Heart right ventricle (tissue), 16 donors: ENCODE results near the gene EDAR. TPM values are rescaled to one million over a fixed set of nuclear protein-coding genes. Genes with fewer than 3 reads are reported as not detected.

ENCODE experiments used
- ATAC-seq, 8 donors: fragments of 200-7000 bp; cut with Tn5 transposase; one replicate each; pipeline ENCODE4 v1.9.1; 2020; ENCODE audit warnings: mild to moderate bottlenecking in 8 of 8, moderate library complexity in 8 of 8, moderate number of reproducible peaks in 1 of 8
- DNase-seq, 2 donors: peaks; one replicate each; pipeline ENCODE4 v3.0.0-alpha.2; 2020
- H3K27ac ChIP-seq, 10 donors: fragments of 200-600 bp; sonication (generic) in 2 of 10; one replicate each; pipeline versions ENCODE4 v1.5.0 to v1.8.0; 2020 to 2022; ENCODE audit warnings: mild to moderate bottlenecking in 3 of 10
- H3K27me3 ChIP-seq, 7 donors: fragments of 200-600 bp; one replicate each; pipeline ENCODE4 v1.8.0; 2021 to 2022; ENCODE audit warnings: mild to moderate bottlenecking in 2 of 7
- H3K36me3 ChIP-seq, 9 donors: fragments of 200-600 bp; sonication (generic) in 1 of 9; one replicate each; pipeline versions ENCODE4 v1.5.0 to v1.8.0; 2020 to 2022; ENCODE audit warnings: mild to moderate bottlenecking in 2 of 9
- H3K4me1 ChIP-seq, 9 donors: fragments of 200-600 bp; sonication (generic) in 1 of 9; one replicate each; pipeline versions ENCODE4 v1.5.0 to v1.8.0; 2020 to 2022; ENCODE audit warnings: mild to moderate bottlenecking in 4 of 9
- H3K4me3 ChIP-seq, 10 donors: fragments of 200-600 bp; sonication (generic) in 2 of 10; one replicate each; pipeline versions ENCODE4 v1.5.0 to v1.8.0; 2020 to 2022; ENCODE audit warnings: mild to moderate bottlenecking in 7 of 10, moderate library complexity in 2 of 10
- H3K9me3 ChIP-seq, 11 donors: fragments of 200-600 bp in 10 of 11; sonication (generic) in 2 of 11; one replicate each; pipeline versions ENCODE4 v1.5.0 to v1.8.0; 2013 to 2022; ENCODE audit warnings: mild to moderate bottlenecking in 2 of 11, control low read depth in 1 of 11, moderate library complexity in 1 of 11
- WGBS, 2 donors: extraction: QIAGEN DNeasy Blood & Tissue Kit; methylation state at CpG; one replicate each; pipeline ENCODE4 v1.1.7; 2013; ENCODE audit warnings: inconsistent platforms in 1 of 2; 5-methylcytosine and 5-hydroxymethylcytosine counted together
- intact Hi-C, 10 donors: fragments of 100-400 bp; cut with DNase I; formaldehyde crosslinking; loops; one replicate each; pipeline versions ENCODE4 v1.11.1 to v1.14.2; 2022
- polyA plus RNA-seq, 2 donors: library from polyadenylated mRNA; stranded (reverse); fragments of 200-250 nt; gene quantifications; one replicate each; pipeline ENCODE4 v1.2.3, GENCODE V29; 2013
- total RNA-seq, 10 donors: library from RNA; stranded (reverse); fragmentation: NEBNext Ultra II Directional in 3 of 10; extraction: Animal tissue kit (Norgen Biotek cat#: 25700) in 3 of 10; gene quantifications; one replicate each; pipeline versions ENCODE4 v1.2.1 to v1.2.4, GENCODE V29; 2021 to 2023
- TF ChIP-seq, protein P1 (sequence below), 9 donors: fragments of 200-600 bp; sonication (generic) in 2 of 9; IDR thresholded peaks; one replicate each; pipeline versions ENCODE4 v1.5.0 to v1.8.0; 2021 to 2022; ENCODE audit warnings: antibody characterized with exemption in 9 of 9, mild to moderate bottlenecking in 5 of 9, moderate library complexity in 1 of 9
- donor health status: Arrhythmogenic right ventricular cardiomyopathy.
- donor health status: ischemic (EF 13 %, LVEDD 7.1; RV severe dilation, severe dysfunction).
- donor health status: healthy with polysubstance abuse.
- donor health status: DM: no; HTN: yes; CAD: no.
- donor health status: DM: no; HTN: no; CAD: no.
- donor health status: ischemic (EF 25% LVEDD 6.9; RV normal size, moderate dysfunction).
- donor health status: ischemic (EF 25% LVEDD 5.7; RV mildly dilated, moderate dysfunction).
- donor health status: healthy.
- donor health status: DM: yes; HTN: yes; CAD: no.
- donor health status: Ischemic cardiomyopathy.
- donor health status: ischemic (EF 35%, LVEDD 5.7; RV mildly dilated, moderate dysfunction).
- donor health status: nonischemic (EF 11% LVEDD 7.7; RV severe dilation, severe dysfunction).
- donor health status: DM: yes; HTN: yes; CAD: no.
- donor health status: PGD.
- donor health status: ischemic (EF 29% LVEDD 5.4; RV normal size, mild dysfunction).
- donor health status: nonischemic (EF 23%, LVEDD 6.1; RV moderate dilation, normal function).

The EDAR gene
- total and polyA plus RNA-seq, 12 donors: 0.07 to 0.34 TPM; not detected in 10

DNA sequence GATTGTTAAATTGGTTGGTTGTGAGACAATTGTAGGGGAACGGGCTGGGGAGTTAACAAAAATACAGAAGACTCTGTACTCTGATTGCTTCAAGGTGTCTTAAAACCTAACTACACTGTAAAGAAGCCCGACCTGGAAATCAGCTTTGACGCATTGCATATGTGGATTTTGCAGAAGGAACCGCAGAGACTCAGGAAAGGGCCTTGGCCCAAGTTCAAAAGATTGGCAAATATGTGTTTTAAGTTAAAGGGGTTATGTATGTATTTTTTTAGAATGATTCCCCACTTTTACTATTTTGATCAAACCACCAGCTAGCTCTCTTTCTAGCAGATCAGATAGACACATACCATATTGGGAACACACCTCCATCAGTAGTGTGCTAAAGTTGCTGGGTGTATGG, 18.0 kb upstream of the EDAR start:
- no peak overlapping the region for H3K27ac ChIP-seq
- no peak overlapping the region for H3K4me3 ChIP-seq
- 65 to 68% methylated on average over 4 of the region's 4 CpGs for WGBS, 2 donors
- no peaks in the 10 kb centered on the region for H3K36me3 ChIP-seq
- intact Hi-C loops: no loop called here
- no peak for ATAC-seq
- H3K4me1 ChIP-seq: no peaks in the 10 kb centered on the region
- no peak for DNase-seq
- peaks cover 0 to 2% (median 0%) of the 10 kb centered on the region in 7 donors for H3K27me3 ChIP-seq
- H3K9me3 ChIP-seq: no peaks in the 10 kb centered on the region
- TF ChIP-seq, protein P1, sequence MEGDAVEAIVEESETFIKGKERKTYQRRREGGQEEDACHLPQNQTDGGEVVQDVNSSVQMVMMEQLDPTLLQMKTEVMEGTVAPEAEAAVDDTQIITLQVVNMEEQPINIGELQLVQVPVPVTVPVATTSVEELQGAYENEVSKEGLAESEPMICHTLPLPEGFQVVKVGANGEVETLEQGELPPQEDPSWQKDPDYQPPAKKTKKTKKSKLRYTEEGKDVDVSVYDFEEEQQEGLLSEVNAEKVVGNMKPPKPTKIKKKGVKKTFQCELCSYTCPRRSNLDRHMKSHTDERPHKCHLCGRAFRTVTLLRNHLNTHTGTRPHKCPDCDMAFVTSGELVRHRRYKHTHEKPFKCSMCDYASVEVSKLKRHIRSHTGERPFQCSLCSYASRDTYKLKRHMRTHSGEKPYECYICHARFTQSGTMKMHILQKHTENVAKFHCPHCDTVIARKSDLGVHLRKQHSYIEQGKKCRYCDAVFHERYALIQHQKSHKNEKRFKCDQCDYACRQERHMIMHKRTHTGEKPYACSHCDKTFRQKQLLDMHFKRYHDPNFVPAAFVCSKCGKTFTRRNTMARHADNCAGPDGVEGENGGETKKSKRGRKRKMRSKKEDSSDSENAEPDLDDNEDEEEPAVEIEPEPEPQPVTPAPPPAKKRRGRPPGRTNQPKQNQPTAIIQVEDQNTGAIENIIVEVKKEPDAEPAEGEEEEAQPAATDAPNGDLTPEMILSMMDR (IDR thresholded peaks at IDR 0.05): no peak

DNA sequence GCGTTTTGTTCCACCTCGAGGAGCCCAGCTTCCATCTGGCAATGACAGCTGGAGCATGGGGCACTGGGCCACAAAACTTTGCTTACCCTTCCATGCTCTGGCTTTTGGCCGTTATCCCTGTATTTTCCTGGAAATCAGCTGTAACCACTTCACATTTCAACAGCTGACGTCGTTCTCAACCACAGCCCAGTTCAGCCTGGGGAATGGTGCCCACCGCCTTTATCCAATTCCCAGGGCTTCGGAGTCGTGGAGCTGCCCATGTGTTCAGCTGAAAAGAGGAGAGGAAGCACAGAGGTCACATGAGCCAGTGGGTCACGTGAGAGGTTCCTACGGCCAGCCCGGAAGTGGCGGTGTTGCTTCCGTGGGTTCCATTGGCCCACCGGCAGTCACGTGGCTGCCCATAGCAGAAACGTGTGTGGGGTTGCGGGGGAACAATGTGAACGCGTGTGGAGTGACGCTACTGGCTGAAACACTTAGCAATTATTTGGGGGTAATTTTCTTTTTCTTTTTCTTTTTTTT, 16.7 kb upstream of the EDAR start:
- no peak overlapping the region for H3K4me3 ChIP-seq
- H3K9me3 ChIP-seq: no peaks in the 10 kb centered on the region
- TF ChIP-seq, protein P1 (IDR thresholded peaks at IDR 0.05): no peak
- H3K36me3 ChIP-seq: no peaks in the 10 kb centered on the region
- DNase-seq (no peak), ATAC-seq (peak in 2 of 8 donors; percentile 55 to 67)
- intact Hi-C loops: no loop called here
- H3K27ac ChIP-seq: no peak overlapping the region
- WGBS, 2 donors: 73 to 75% methylated on average over 20 of the region's 20 CpGs
- no peaks in the 10 kb centered on the region for H3K4me1 ChIP-seq
- peaks cover 0 to 2% (median 0%) of the 10 kb centered on the region in 7 donors for H3K27me3 ChIP-seq

DNA sequence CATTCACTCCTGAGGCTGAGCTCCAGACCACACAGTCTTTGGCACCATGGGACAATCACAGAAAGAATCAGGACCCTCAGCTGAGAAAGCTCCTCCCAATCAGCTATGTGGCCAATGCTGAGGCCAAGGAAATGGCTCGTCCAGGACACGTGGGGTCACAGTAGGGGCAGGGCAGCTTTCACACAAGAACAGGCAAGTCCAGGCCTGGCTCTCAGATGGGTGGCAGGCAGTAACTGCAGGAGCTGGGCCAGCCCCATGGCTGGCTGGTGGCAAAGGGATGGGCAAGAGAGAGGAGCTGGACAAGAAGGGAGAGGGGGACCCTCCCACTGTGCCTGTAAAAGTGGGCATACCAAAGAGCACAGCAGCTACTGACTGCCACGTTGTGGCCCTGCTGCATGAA, 12.2 kb upstream of the EDAR start:
- 67 to 74% methylated on average over 3 of the region's 3 CpGs for WGBS, 2 donors
- no peak overlapping the region for H3K27ac ChIP-seq
- intact Hi-C loops: no loop called here
- no peak overlapping the region for H3K4me3 ChIP-seq
- no peaks in the 10 kb centered on the region for H3K4me1 ChIP-seq
- no peak for DNase-seq
- TF ChIP-seq, protein P1 (IDR thresholded peaks at IDR 0.05): no peak
- H3K36me3 ChIP-seq: no peaks in the 10 kb centered on the region
- H3K27me3 ChIP-seq: peaks cover 0 to 2% (median 0%) of the 10 kb centered on the region in 7 donors
- peak in 1 of 8 donors; percentile 41 for ATAC-seq
- H3K9me3 ChIP-seq: no peaks in the 10 kb centered on the region

DNA sequence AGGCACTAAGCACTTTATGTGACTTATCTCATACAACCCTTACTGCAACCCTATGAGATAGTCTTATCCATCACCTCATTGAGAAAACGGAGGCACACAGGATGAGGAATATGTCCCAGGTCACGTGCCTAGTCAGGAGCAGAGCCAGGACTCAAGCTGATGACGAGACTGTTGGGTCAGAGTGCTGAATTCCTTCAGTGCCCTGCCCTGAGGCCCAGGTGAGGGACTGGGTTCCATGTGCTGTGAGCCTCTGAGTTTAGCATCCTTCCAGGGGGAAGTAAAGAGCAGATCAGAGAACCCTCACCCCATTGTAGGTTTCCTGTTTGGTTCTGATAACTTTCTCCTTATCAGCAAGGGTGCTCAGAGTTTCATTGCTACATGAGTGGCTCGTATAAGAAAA, 11.7 kb upstream of the EDAR start:
- no peak for DNase-seq
- Histone ChIP-seq H3K36me3 (no peaks in the 10 kb centered on the region), H3K27ac (no peak overlapping the region), H3K9me3 (no peaks in the 10 kb centered on the region), H3K4me3 (no peak overlapping the region), H3K27me3 (peaks cover 0 to 2% (median 0%) of the 10 kb centered on the region in 7 donors), H3K4me1 (no peaks in the 10 kb centered on the region)
- TF ChIP-seq, protein P1 (IDR thresholded peaks at IDR 0.05): no peak
- WGBS, 2 donors: 50 to 54% methylated on average over 4 of the region's 4 CpGs
- ATAC-seq: no peak
- intact Hi-C loops: no loop called here
